ENCODE results near the gene MGAT5.
A peak's percentile ranks its signal among the peaks of the same experiment; 100 is the strongest.

Gene MGAT5

GRCh38 chr2:134367213-134367612 is 113.3 kb downstream of the MGAT5 start:
- no peak for DNase-seq (ENCODE audit: low spot score)

DNA sequence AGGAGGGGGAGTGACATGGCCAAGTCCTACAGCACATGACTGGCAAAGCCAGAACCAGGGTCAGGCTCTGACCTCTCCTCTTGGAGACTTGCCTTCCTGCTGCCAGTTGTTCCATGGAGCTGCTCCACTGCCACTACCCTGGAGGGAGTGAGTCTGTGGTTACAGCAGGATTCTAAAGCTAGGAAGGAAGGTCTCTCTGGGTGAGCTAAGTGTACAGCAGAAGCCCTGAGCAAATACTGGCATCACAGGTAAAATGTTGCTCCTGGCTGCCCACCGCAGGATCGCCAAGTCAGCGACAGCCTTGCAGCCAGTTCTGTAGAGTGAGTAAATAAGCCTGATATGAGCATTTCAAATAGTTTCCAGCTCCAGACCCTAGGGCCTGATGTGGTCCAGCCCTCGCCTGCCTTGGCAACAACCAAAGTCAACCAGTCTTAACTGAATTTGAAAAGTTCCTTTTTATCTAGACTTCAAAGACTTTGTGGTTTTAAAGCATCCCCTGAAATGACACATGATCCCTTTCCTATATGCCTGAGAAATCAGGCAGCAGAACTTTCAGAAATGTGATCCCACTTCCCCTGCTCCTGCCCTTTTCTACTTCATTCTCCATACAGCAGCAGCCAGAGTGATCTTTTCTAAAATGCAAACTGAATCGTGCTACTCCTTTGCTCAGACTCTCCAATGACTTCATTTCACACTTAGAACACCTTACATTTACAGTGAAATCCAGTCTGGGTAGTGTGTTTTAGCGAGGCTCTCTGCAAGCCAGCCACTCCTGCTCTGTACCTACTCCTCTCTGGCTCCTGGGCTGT is 114.3 kb downstream of the MGAT5 start:
- no peak for DNase-seq (ENCODE audit: low spot score)

GRCh38 chr2:134369220-134369902 is 115.5 kb downstream of the MGAT5 start:
- no peak for DNase-seq (ENCODE audit: low spot score)

GRCh38 chr2:134370655-134371445 is 117.0 kb downstream of the MGAT5 start:
- no peak for DNase-seq (ENCODE audit: low spot score)

DNA sequence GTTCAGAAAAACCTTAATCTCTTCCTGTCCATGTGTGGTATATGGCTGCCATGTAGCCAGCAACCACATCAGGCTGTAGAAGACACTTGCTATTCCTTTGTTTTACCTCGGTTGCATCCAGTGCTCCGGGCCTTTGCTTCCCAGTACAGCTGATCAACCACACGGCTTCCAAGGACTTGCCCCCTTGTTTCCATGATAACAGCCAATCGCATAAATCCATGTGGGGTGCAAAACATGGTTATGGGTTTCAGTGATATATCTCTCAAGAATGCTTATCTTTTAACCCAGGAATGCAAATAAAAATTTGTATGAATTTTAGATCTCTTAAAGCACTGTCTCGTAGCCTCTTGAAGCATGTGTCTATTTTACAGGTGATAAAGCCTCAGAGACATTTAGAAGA is 118.3 kb downstream of the MGAT5 start:
- DNase-seq (ENCODE audit: low spot score): no peak

DNA sequence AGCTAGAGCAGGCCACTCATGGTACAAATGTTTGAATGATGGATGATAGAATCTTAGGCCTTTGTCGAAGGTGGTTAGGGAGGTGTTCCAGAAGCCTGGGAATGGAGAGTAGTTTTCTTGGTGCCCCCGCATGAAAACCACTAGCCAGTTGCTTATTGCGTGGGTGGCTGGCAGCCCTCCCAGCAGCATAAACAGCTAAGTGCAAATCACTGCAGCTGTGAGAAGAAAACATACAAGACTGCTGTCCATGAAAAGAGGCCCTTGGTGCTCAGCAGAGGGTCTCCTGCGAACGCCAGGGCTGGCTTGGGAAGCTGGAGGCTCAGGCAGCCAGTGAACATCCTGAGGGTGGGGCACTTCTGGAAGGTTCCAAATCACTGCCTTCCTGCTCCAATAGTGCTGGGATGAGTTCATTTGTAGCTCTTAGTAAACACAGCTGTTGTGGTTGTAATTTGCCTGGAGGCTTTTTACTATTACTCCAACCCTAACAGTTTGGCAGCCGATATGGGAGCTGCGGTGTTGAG is 118.8 kb downstream of the MGAT5 start:
- peak; percentile 77 for DNase-seq (ENCODE audit: low spot score)

- no peak for DNase-seq (ENCODE audit: low spot score)
Measured at GRCh38 chr2:134375935-134376334, 122.1 kb downstream of the MGAT5 start.

DNA sequence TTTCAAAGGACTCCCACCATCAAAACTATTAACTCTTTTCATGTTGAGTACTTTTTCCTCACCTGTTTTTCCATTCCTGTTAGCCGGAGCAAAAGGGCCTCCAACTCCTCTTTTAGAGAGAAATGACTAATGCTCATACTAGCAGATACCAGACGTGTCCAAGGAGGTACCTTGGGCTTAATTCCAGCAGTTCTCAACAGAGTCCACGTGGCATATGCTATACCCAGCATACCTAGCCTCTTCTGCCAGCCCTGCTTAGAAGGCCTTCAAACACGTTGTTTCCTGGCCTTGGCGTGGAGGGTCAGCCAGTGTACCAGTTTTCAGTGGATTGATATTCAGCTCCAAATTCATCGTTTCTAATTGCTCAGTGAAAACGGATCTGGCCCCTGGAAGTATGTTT is 123.9 kb downstream of the MGAT5 start:
- no peak for DNase-seq (ENCODE audit: low spot score)

GRCh38 chr2:134379293-134379692 is 125.4 kb downstream of the MGAT5 start:
- no peak for DNase-seq (ENCODE audit: low spot score)

GRCh38 chr2:134379722-134380121 is 125.8 kb downstream of the MGAT5 start:
- DNase-seq (ENCODE audit: low spot score): no peak

DNA sequence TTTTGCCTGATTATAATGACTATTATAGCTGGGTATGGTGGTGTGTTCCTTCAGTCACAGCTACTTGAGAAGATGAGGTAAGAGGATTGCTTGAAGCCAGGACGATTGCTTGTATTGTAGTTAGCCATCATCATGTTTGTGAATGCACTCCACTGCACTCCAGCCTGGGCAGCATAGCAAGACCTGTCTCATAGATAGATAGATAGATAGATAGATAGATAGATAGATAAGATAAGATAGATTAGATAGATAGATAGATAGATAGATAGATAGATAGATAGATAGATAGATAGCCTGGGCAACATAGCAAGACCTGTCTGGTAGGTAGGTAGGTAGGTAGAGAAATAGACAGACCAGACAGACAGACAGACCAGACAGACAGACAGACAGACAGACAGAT is 127.3 kb downstream of the MGAT5 start:
- no peak for DNase-seq (ENCODE audit: low spot score)

DNA sequence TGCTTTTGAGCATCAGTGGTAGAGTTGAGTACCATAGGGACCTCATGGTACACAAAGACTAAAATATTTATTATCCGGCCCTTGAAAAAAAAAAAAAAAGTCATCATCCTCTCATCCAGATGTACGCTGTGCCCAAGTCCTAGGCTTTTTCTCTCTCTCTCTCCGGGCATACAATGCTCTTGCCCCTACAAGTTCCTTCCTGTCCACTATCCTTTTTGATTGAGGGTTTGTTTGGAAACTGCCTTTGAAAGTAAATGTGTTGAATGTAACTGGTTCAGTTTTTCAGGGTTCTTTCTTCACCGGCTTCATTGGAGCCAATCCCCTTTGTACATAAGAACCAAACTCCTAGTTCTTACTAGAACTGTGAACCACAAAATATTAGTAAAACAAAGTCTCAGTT is 130.3 kb downstream of the MGAT5 start:
- DNase-seq (ENCODE audit: low spot score): no peak

DNA sequence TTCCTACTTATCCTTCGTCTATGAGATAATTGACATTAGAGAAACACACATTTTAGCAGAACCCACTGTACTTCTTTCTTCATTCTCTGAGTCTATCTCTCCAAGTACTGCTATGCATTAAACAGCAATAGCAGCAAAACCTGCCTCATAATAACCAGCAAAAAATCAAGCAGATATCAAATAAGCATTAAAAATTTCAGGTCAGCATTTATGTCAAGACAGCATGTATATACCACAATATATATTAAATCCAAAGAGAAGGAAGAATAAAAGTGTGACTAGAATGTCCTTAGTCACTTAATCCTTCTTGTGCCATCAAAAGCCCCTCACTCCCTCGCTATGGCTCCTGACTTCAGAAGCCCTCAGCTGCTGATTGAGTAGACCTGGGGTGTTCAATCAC is 131.3 kb downstream of the MGAT5 start:
- DNase-seq (ENCODE audit: low spot score): no peak

GRCh38 chr2:134386310-134386709 is 132.4 kb downstream of the MGAT5 start:
- DNase-seq (ENCODE audit: low spot score): no peak

DNA sequence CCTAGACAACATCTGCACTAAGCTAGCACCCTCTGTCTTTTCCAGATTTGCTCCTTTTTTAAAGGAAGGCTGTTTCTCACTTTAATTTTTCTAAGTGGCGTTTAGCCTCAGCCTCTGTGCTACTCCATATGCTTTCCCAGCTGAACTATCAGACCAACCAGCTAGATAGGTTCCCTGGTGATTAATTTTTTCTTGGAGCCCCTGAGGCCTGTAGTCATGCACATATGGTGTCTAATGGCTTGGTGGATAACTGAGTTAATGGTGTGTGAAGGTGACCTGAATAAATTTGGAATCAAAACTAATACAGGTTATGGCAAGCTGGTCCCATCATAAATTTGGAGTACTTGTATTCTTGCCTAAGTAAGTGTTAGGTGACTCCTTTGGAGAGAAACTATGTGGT is 135.5 kb downstream of the MGAT5 start:
- no peak for DNase-seq (ENCODE audit: low spot score)

DNA sequence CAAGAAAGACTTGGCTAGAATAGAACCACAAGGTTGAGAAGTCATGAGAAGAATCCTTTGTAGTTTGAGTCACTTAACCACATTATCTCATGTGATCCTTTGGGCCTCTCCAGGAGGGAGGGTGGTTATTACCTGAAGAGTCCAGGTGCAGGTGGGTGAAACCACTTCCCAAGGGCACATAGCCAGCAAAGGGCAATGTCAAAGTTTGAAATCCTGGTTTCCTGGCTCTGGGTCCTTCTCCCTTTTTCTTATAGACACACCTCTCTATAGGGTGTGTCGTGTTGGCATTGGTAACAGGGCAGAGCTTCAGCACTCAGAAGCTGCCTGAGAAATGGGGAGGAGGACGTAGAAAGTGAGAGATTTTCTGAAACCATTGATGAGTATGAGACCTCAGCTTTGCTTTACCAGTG is 137.9 kb downstream of the MGAT5 start:
- no peak for DNase-seq (ENCODE audit: low spot score)

- DNase-seq (ENCODE audit: low spot score): no peak
Measured at GRCh38 chr2:134392442-134393074, 138.7 kb downstream of the MGAT5 start.

GRCh38 chr2:134393075-134393461 is 139.2 kb downstream of the MGAT5 start:
- no peak for DNase-seq (ENCODE audit: low spot score)

GRCh38 chr2:134395779-134396178 is 141.9 kb downstream of the MGAT5 start:
- DNase-seq (ENCODE audit: low spot score): no peak

DNA sequence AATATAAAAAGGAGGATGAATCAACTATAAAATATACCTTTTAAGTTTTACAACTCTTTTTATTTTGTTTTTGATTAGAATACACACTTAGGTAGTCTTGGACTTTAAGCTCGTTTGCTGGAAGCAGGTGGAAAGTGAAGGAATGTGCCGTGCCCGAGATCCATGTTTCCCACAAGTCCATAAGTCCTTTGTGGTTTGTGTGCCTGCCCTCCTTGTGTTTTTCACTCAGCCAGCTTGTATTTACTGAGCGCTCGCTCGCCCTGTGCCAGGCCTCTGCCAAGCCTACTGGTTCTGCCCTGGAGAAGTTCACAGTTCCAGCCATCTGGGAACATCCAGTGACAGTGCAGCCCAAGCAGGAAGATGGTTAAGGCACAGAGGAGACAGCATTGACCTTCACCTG is 142.6 kb downstream of the MGAT5 start:
- no peak for DNase-seq (ENCODE audit: low spot score)

DNA sequence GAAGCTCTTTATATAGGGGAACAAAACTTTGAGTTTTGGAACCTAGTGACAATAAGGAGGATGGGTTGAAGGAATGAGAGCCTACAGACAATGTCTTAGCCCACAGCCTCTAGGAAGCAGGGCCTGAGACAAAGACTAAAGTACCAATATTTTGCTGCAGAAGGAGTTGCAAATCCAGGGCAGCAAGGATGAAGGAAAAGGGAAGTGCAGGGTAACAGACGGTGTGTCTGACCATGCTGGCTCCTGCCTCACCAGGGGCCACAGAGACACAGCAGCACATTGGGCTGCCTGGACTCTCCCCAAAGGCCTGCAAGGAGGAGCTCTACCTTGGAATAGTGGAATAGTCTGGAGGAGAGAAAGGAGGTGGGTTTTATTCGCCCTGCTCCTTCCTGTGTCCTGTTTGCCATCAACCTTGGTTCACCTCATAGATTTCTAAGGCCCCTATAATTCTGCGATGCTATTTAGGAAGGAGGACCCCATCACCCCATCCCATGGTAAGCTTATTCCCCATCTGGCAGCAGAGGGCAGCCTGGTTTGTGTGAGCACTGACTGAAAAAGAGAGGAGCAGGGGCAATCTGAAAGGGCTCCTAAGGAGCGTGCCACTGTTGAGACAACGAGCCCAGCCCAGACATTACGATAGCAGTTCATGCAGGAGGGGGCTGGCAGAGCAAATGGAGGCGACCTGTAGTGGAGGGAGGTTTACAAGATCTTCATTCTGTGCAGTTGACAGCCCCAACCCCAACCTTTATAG is 143.4 kb downstream of the MGAT5 start:
- no peak for DNase-seq (ENCODE audit: low spot score)

Measured in left forelimb (tissue), 1 donor.